ENCODE results near the gene PLCB3.
"Not testable (repeated sequence)": the region's sequence is repeated elsewhere in the genome, so short reads cannot be mapped to it uniquely, and the experiment has no call there.

The PLCB3 gene

GRCh38 chr11:64304316-64305072 is 53.2 kb downstream of the PLCB3 start:
- TF ChIP-seq L3MBTL2 (conservative IDR thresholded peaks at IDR 0.05) (peak; percentile 61), TARDBP (IDR thresholded peaks at IDR 0.05) (no peak), HDGF (IDR thresholded peaks at IDR 0.05; ENCODE audit: borderline replicate concordance) (0 out of 2 replicates have a peak, but pooled peaks have one; percentile 34)
- ChIA-PET CTCF (interaction anchor here (0.6 to 5.4 kb wide), 16 partner anchors 14 to 285 kb away, joined by 3 to 66 read pairs (median 4); partner anchors contain the start of genes FKBP2, PLCB3, PRDX5 and TRMT112), POLR2A (interaction anchor here (0.7 to 7.0 kb wide), 18 partner anchors 10 to 119 kb away, joined by 3 to 79 read pairs (median 4); partner anchors contain the start of genes BAD, GPR137, PPP1R14B and PRDX5)
- DNase-seq (ENCODE audit: extremely low spot score) = peak; percentile 81

- ChIA-PET POLR2A (interaction anchor here (0.7 to 7.0 kb wide), 16 partner anchors 10 to 120 kb away, joined by 3 to 79 read pairs (median 6); partner anchors contain the start of genes BAD, GPR137, PPP1R14B and PRDX5), CTCF (interaction anchor here (0.7 to 5.4 kb wide), 14 partner anchors 13 to 285 kb away, joined by 3 to 66 read pairs (median 4); partner anchors contain the start of genes FKBP2, PLCB3, PRDX5 and TRMT112)
- peak; percentile 98 for DNase-seq (ENCODE audit: extremely low spot score)
- peak; percentile 25; the same call in 1 of the 2 replicates for TF ChIP-seq FOXM1 (IDR thresholded peaks at IDR 0.05; ENCODE audit: borderline replicate concordance)
- TF ChIP-seq BHLHE40 (IDR thresholded peaks at IDR 0.05; ENCODE audit: borderline replicate concordance) = no peak
- 0 out of 2 replicates have a peak, but pooled peaks have one; percentile 71 for TF ChIP-seq HDGF (IDR thresholded peaks at IDR 0.05; ENCODE audit: borderline replicate concordance)
Observed at GRCh38 chr11:64305075-64305690, 53.9 kb downstream of the PLCB3 start, which contains the start of gene ESRRA. ESRRA (plus strand) TSS chr11:64305524; CDS start chr11:64307180, 1,656 bp downstream.

- ChIA-PET CTCF (no interaction called here), POLR2A (interaction anchor here (2.8 to 7.0 kb wide), 3 partner anchors 11 to 59 kb away, joined by 12 to 79 read pairs (median 49); partner anchors contain the start of genes PPP1R14B, PRDX5 and TRMT112)
- TF ChIP-seq NFRKB (IDR thresholded peaks at IDR 0.05) = no peak
- TF ChIP-seq ZNF384 (IDR thresholded peaks at IDR 0.05) = no peak
- TF ChIP-seq HDGF (IDR thresholded peaks at IDR 0.05; ENCODE audit: borderline replicate concordance) = no peak
- TF ChIP-seq SP1 (IDR thresholded peaks at IDR 0.05) = no peak
- TF ChIP-seq L3MBTL2 (conservative IDR thresholded peaks at IDR 0.05) = peak; percentile 43; the same call in 1 of the 2 replicates
- no peak for TF ChIP-seq FOXK2 (IDR thresholded peaks at IDR 0.05)
- TF ChIP-seq FOXA1 (IDR thresholded peaks at IDR 0.05) = no peak
- DNase-seq (ENCODE audit: extremely low spot score) = no peak
Observed at GRCh38 chr11:64305691-64306562, 54.6 kb downstream of the PLCB3 start.

GRCh38 chr11:64306563-64306875 is 55.2 kb downstream of the PLCB3 start:
- POLR2A ChIA-PET = interaction anchor here (1.5 to 7.0 kb wide), 2 partner anchors 11 to 48 kb away, joined by 3 to 49 read pairs; partner anchors contain the start of genes PRDX5 and TRMT112
- CTCF ChIA-PET = no interaction called here
- TF ChIP-seq PKNOX1 (IDR thresholded peaks at IDR 0.05) (no peak), TARDBP (IDR thresholded peaks at IDR 0.05) (no peak), FOXK2 (IDR thresholded peaks at IDR 0.05) (no peak), HDGF (IDR thresholded peaks at IDR 0.05; ENCODE audit: borderline replicate concordance) (no peak), ARNT (IDR thresholded peaks at IDR 0.05) (no peak), CTBP1 (IDR thresholded peaks at IDR 0.05; ENCODE audit: borderline replicate concordance) (no peak), LEF1 (IDR thresholded peaks at IDR 0.05; ENCODE audit: borderline replicate concordance) (no peak), L3MBTL2 (conservative IDR thresholded peaks at IDR 0.05) (no peak), NFRKB (IDR thresholded peaks at IDR 0.05) (no peak), SUZ12 (IDR thresholded peaks at IDR 0.05) (no peak), SP1 (IDR thresholded peaks at IDR 0.05) (no peak), FOXA1 (IDR thresholded peaks at IDR 0.05) (no peak)
- no peak for DNase-seq (ENCODE audit: extremely low spot score)

GRCh38 chr11:64306876-64307622 is 55.7 kb downstream of the PLCB3 start:
- no peak for TF ChIP-seq TARDBP (IDR thresholded peaks at IDR 0.05)
- TF ChIP-seq FOXM1 (IDR thresholded peaks at IDR 0.05; ENCODE audit: borderline replicate concordance) = no peak
- no peak for TF ChIP-seq ARNT (IDR thresholded peaks at IDR 0.05)
- no peak for TF ChIP-seq FOXK2 (IDR thresholded peaks at IDR 0.05)
- POLR2A ChIA-PET = interaction anchor here (1.5 to 7.0 kb wide), 2 partner anchors 10 to 48 kb away, joined by 3 to 49 read pairs; partner anchors contain the start of genes PRDX5 and TRMT112
- CTCF ChIA-PET = no interaction called here
- no peak for DNase-seq (ENCODE audit: extremely low spot score)

- CTCF ChIA-PET; DNase-seq (ENCODE audit: extremely low spot score): not testable (repeated sequence)
- POLR2A ChIA-PET = interaction anchor here (1.5 to 7.0 kb wide), 2 partner anchors 9 to 47 kb away, joined by 3 to 49 read pairs; partner anchors contain the start of genes PRDX5 and TRMT112
Observed at GRCh38 chr11:64307795-64308194, 56.5 kb downstream of the PLCB3 start.

- POLR2A ChIA-PET = no interaction called here
- TF ChIP-seq LEF1 (IDR thresholded peaks at IDR 0.05; ENCODE audit: borderline replicate concordance) (no peak), TARDBP (IDR thresholded peaks at IDR 0.05) (no peak)
- CTCF ChIA-PET = no interaction called here
- DNase-seq (ENCODE audit: extremely low spot score) = no peak
Observed at GRCh38 chr11:64312947-64313346, 61.6 kb downstream of the PLCB3 start.
